Upper lobe of left lung (tissue), 4 donors: ENCODE data around the gene ARHGAP42.
"Not testable (repeated sequence)": the region's sequence is repeated elsewhere in the genome, so short reads cannot be mapped to it uniquely, and the experiment has no call there.

Experiments
- POLR2AphosphoS5 ChIP-seq, 2 donors: sonication (generic); formaldehyde crosslinking; IDR thresholded peaks; one replicate each; pipeline ENCODE4 v1.5.1; 2017; ENCODE audit warnings: antibody characterized with exemption in 2 of 2
- TF ChIP-seq, protein P1 (sequence below), 6 experiments: fragments of 450-650 bp in 4 of 6; fragments of 200-600 bp in 2 of 6; sonication (generic) in 2 of 6; IDR thresholded peaks; one replicate each; pipeline ENCODE4 v1.5.1; 2016 to 2019; ENCODE audit warnings: antibody characterized with exemption in 6 of 6

DNA sequence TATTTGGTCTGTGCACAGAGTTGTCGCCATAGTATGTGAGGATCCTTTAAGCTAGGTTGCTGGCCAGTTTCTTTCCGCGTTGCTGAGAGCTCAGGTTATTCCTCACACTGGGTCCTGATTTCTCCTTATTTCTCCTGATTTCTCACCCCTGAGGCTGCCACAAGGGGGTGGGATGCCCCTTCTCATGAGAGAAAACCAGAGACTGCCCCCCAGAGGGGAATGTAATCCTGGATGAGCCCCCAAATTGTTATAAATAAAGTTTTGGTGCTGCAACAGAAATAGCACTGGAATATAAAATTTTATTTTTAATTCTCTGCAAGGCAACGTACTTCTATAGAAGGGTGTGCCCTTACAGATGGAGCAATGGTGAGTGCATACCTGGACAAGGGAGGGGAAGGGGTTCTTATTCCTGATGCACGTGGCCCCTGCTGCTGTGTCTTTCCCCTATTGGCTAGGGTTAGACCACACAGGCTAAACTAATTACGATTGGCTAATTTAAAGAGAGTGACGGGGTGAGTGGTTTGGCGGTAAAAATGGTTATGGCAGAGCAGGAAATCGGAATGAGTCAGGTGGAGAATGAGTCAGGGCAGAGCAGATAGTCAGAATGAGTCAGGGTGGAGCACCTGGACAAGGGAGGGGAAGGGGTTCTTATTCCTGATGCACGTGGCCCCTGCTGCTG lies 62.9 kb downstream of the ARHGAP42 start:
- TF ChIP-seq, protein P1, sequence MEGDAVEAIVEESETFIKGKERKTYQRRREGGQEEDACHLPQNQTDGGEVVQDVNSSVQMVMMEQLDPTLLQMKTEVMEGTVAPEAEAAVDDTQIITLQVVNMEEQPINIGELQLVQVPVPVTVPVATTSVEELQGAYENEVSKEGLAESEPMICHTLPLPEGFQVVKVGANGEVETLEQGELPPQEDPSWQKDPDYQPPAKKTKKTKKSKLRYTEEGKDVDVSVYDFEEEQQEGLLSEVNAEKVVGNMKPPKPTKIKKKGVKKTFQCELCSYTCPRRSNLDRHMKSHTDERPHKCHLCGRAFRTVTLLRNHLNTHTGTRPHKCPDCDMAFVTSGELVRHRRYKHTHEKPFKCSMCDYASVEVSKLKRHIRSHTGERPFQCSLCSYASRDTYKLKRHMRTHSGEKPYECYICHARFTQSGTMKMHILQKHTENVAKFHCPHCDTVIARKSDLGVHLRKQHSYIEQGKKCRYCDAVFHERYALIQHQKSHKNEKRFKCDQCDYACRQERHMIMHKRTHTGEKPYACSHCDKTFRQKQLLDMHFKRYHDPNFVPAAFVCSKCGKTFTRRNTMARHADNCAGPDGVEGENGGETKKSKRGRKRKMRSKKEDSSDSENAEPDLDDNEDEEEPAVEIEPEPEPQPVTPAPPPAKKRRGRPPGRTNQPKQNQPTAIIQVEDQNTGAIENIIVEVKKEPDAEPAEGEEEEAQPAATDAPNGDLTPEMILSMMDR (IDR thresholded peaks at IDR 0.05), result not testable (repeated sequence)
- TF ChIP-seq POLR2AphosphoS5 (IDR thresholded peaks at IDR 0.05), result not testable (repeated sequence)
